H9 (cell line): ENCODE data around the gene KRTAP9-1. TPM values are rescaled to one million over a fixed set of nuclear protein-coding genes. Genes with fewer than 3 reads are reported as not detected.

Experiments
- DNase-seq: peaks from one replicate; pipeline ENCODE4 v3.0.0-alpha.2; 2017
- H2AFZ ChIP-seq: one replicate; pipeline ENCODE4 v1.6.1; 2013; ENCODE audit warnings: mild to moderate bottlenecking, low read length, control low read depth, moderate library complexity
- H2AK5ac ChIP-seq: 2 replicates; pipeline ENCODE4 v1.6.1; 2013; ENCODE audit warnings: low read length, control low read depth, mixed read lengths; ENCODE audit not compliant: insufficient read length
- H2BK120ac ChIP-seq: one replicate; pipeline ENCODE4 v1.6.1; 2013; ENCODE audit warnings: low read depth, mild to moderate bottlenecking, low read length, control low read depth, inconsistent platforms; ENCODE audit not compliant: poor library complexity, severe bottlenecking
- H2BK12ac ChIP-seq: 2 replicates; pipeline ENCODE4 v1.6.1; 2013; ENCODE audit warnings: low read length, control low read depth, mixed read lengths, low read depth; ENCODE audit not compliant: insufficient read length
- H2BK15ac ChIP-seq: 2 replicates; pipeline ENCODE4 v1.6.1; 2013; ENCODE audit warnings: low read depth, low read length, control low read depth
- H2BK20ac ChIP-seq: one replicate; pipeline ENCODE4 v1.6.1; 2013; ENCODE audit warnings: low read depth, mild to moderate bottlenecking, low read length, control low read depth, inconsistent platforms; ENCODE audit not compliant: poor library complexity, severe bottlenecking
- H2BK5ac ChIP-seq: 2 replicates; pipeline ENCODE4 v1.6.1; 2013; ENCODE audit warnings: low read length, control low read depth, mixed read lengths; ENCODE audit not compliant: insufficient read length
- H3K14ac ChIP-seq: 2 replicates; pipeline ENCODE4 v1.6.1; 2013; ENCODE audit warnings: low read length, control low read depth; ENCODE audit not compliant: insufficient read depth
- H3K18ac ChIP-seq: 2 replicates; pipeline ENCODE4 v1.6.1; 2013; ENCODE audit warnings: low read depth, mild to moderate bottlenecking, mixed read lengths, low read length, control low read depth; ENCODE audit not compliant: insufficient read length
- H3K23ac ChIP-seq: 2 replicates; pipeline ENCODE4 v1.6.1; 2013; ENCODE audit warnings: low read length, control low read depth, mixed read lengths, low read depth; ENCODE audit not compliant: insufficient read length
- H3K23me2 ChIP-seq: 2 replicates; pipeline ENCODE4 v1.6.1; 2013; ENCODE audit warnings: low read depth, mild to moderate bottlenecking, mixed read lengths, low read length, control low read depth; ENCODE audit not compliant: insufficient read length, poor library complexity, severe bottlenecking
- H3K27ac ChIP-seq: 2 replicates; pipeline ENCODE4 v1.5.1; 2013; ENCODE audit warnings: low read length, control low read depth, mixed read lengths, low read depth; ENCODE audit not compliant: insufficient read length
- H3K27me3 ChIP-seq: 2 replicates; pipeline ENCODE4 v1.6.1; 2013; ENCODE audit warnings: low read length, control low read depth, inconsistent platforms; ENCODE audit not compliant: insufficient read depth
- H3K4ac ChIP-seq: 2 replicates; pipeline ENCODE4 v1.6.1; 2013; ENCODE audit warnings: low read depth, mild to moderate bottlenecking, control low read depth, inconsistent platforms, low read length, moderate library complexity
- H3K4me1 ChIP-seq: 2 replicates; pipeline ENCODE4 v1.6.1; 2013; ENCODE audit warnings: low read length, control low read depth, inconsistent platforms; ENCODE audit not compliant: insufficient read depth
- H3K4me2 ChIP-seq: 2 replicates; pipeline ENCODE4 v1.6.1; 2013; ENCODE audit warnings: low read length, control low read depth, mixed read lengths; ENCODE audit not compliant: insufficient read length, insufficient read depth
- H3K56ac ChIP-seq: 2 replicates; pipeline ENCODE4 v1.6.1; 2013; ENCODE audit warnings: low read depth, mild to moderate bottlenecking, mixed read lengths, low read length, control low read depth; ENCODE audit not compliant: insufficient read length
- H3K79me1 ChIP-seq: 2 replicates; pipeline ENCODE4 v1.6.1; 2013; ENCODE audit warnings: low read depth, mild to moderate bottlenecking, moderate library complexity, low read length, control low read depth, inconsistent platforms; ENCODE audit not compliant: insufficient read depth, poor library complexity, severe bottlenecking
- H3K79me2 ChIP-seq: 2 replicates; pipeline ENCODE4 v1.6.1; 2013; ENCODE audit warnings: low read length, control low read depth, inconsistent platforms; ENCODE audit not compliant: insufficient read depth
- H3K9ac ChIP-seq: 2 replicates; pipeline ENCODE4 v1.6.1; 2013; ENCODE audit warnings: low read length, control low read depth, mixed read lengths; ENCODE audit not compliant: insufficient read length; ENCODE audit errors: extremely low read depth
- H3K9me3 ChIP-seq: one replicate; pipeline ENCODE4 v1.6.1; 2013; ENCODE audit warnings: low read depth, low read length, inconsistent platforms; ENCODE audit not compliant: control insufficient read depth
- H3T11ph ChIP-seq: one replicate; pipeline ENCODE4 v1.6.1; 2013; ENCODE audit warnings: mild to moderate bottlenecking, low read length, control low read depth, inconsistent platforms
- H4K20me1 ChIP-seq: one replicate; pipeline ENCODE4 v1.6.1; 2013; ENCODE audit not compliant: control insufficient read depth, insufficient read length, insufficient read depth
- H4K5ac ChIP-seq: 2 replicates; pipeline ENCODE4 v1.6.1; 2013; ENCODE audit warnings: low read depth, mild to moderate bottlenecking, mixed read lengths, low read length, control low read depth; ENCODE audit not compliant: insufficient read length
- H4K8ac ChIP-seq: replicated peaks from 2 replicates; pipeline ENCODE4 v1.6.1; 2013; ENCODE audit warnings: low read length, control low read depth, mixed read lengths, low read depth; ENCODE audit not compliant: insufficient read length
- H4K91ac ChIP-seq: 2 replicates; pipeline ENCODE4 v1.6.1; 2013; ENCODE audit warnings: low read depth, mild to moderate bottlenecking, moderate library complexity, mixed read lengths, low read length, control low read depth; ENCODE audit not compliant: insufficient read length
- H3K27ac Mint-ChIP-seq, 3 experiments: 2 replicates in 2 of 3; 3 replicates in 1 of 3; pipeline ENCODE4 v1.8.0; 2020 to 2021; ENCODE audit warnings: mixed read lengths in 3 of 3, mild to moderate bottlenecking in 1 of 3, moderate library complexity in 1 of 3
- H3K27me3 Mint-ChIP-seq: 2 replicates; pipeline ENCODE4 v1.8.0; 2021; ENCODE audit warnings: low read depth, mild to moderate bottlenecking, moderate library complexity, mixed read lengths
- H3K36me3 Mint-ChIP-seq, 3 experiments: 2 replicates in 2 of 3; 3 replicates in 1 of 3; pipeline ENCODE4 v1.8.0; 2020 to 2021; ENCODE audit warnings: low read depth in 3 of 3, mixed read lengths in 3 of 3; ENCODE audit not compliant: insufficient read depth in 1 of 3
- H3K4me1 Mint-ChIP-seq, 2 experiments: 2 replicates each; pipeline ENCODE4 v1.8.0; 2020; ENCODE audit warnings: mixed read lengths in 2 of 2
- H3K4me3 Mint-ChIP-seq, 2 experiments: 2 replicates in 1 of 2; 3 replicates in 1 of 2; pipeline ENCODE4 v1.8.0; 2020 to 2021; ENCODE audit warnings: mild to moderate bottlenecking in 2 of 2, mixed read lengths in 2 of 2, moderate library complexity in 1 of 2
- H3K9me3 Mint-ChIP-seq, 2 experiments: 2 replicates in 1 of 2; 3 replicates in 1 of 2; pipeline ENCODE4 v1.8.0; 2020; ENCODE audit warnings: mild to moderate bottlenecking in 2 of 2, mixed read lengths in 2 of 2, moderate library complexity in 1 of 2
- WGBS: extraction: QIAGEN DNeasy Blood & Tissue Kit; methylation state at CpG from one replicate; pipeline ENCODE4 v1.1.7; 2013; ENCODE audit warnings: missing lambda C conversion rate, low lambda C conversion rate, mixed read lengths; ENCODE audit not compliant: insufficient read length; ENCODE audit errors: extremely low coverage; 5-methylcytosine and 5-hydroxymethylcytosine counted together
- total RNA-seq: library from RNA; stranded (reverse); gene quantifications from 2 replicates; pipeline ENCODE4 v1.2.1, GENCODE V29; 2021
- TF ChIP-seq, protein P1 (sequence below): fragments of 200-600 bp; sonication (generic); conservative IDR thresholded peaks from 3 replicates; pipeline ENCODE4 v1.8.0; 2021; ENCODE audit warnings: antibody characterized with exemption, mild to moderate bottlenecking

The KRTAP9-1 gene
- total RNA-seq, 1 experiment from 2014 or later = not detected

DNA sequence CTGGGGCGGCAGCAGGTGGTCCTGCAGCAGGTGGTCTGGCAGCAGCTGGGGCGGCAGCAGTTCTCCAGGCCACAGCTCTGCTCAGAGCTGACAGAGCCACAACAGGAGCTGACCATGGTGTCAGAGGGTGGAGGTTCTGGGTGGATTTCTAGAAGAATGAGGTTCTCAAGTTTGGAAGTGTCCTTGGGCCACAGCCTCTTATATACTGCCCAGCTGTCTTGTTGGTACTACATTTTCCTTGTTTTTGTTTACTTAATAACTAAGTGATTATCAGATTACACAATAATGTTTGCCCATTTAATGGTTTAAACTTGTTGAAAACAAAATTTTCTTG lies 40.1 kb upstream of the KRTAP9-1 start, which contains the start of gene KRTAP4-5:
Gene KRTAP4-5 (minus strand): TSS at position 174 of the 334 bp plus-strand sequence. CDS start 58 bp downstream, at position 116.
- Histone ChIP-seq H2BK15ac (no peak within 1 kb of the TSS), H2BK5ac (no peak within 1 kb of the TSS), H4K5ac (no peak within 1 kb of the TSS), H3K9ac (no peak within 1 kb of the TSS), H4K20me1 (no peaks in the 10 kb centered on the region), H2BK20ac (no peak within 1 kb of the TSS), H3T11ph (no peak within 1 kb of the TSS), H3K14ac (no peak within 1 kb of the TSS; the same call in 1 of the 2 replicates), H3K4me2 (no peak within 1 kb of the TSS), H3K4ac (no peak within 1 kb of the TSS), H3K27me3 (no peaks in the 10 kb centered on the region), H3K9me3 (no peaks in the 10 kb centered on the region), H2BK12ac (no peak within 1 kb of the TSS), H3K27ac (no peak within 1 kb of the TSS), H4K91ac (no peak within 1 kb of the TSS), H3K79me2 (no peaks in the 10 kb centered on the region), H2AK5ac (no peak within 1 kb of the TSS), H3K4me1 (no peaks in the 10 kb centered on the region), H2AFZ (no peak within 1 kb of the TSS), H2BK120ac (no peak within 1 kb of the TSS), H3K23ac (no peak within 1 kb of the TSS), H4K8ac (no peak within 1 kb of the TSS), H3K18ac (no peak within 1 kb of the TSS), H3K23me2 (no peaks in the 10 kb centered on the region), H3K79me1 (no peaks in the 10 kb centered on the region), H3K56ac (no peak within 1 kb of the TSS)
- Mint-ChIP-seq H3K4me1 (peaks cover 2 to 13% of the 10 kb centered on the region in 2 experiments), H3K27ac (0 out of 7 replicates have a peak within 1 kb of the TSS, but pooled peaks of 1 of the 3 experiments have one; percentile 55), H3K27me3 (no peaks in the 10 kb centered on the region), H3K4me3 (no peak within 1 kb of the TSS), H3K9me3 (peaks cover 0 to 2% of the 10 kb centered on the region in 2 experiments; a peak in 1 of 5 replicates), H3K36me3 (peaks cover 0 to 4% (median 2%) of the 10 kb centered on the region in 3 experiments; a peak in 3 of 7 replicates)
- TF ChIP-seq, protein P1, sequence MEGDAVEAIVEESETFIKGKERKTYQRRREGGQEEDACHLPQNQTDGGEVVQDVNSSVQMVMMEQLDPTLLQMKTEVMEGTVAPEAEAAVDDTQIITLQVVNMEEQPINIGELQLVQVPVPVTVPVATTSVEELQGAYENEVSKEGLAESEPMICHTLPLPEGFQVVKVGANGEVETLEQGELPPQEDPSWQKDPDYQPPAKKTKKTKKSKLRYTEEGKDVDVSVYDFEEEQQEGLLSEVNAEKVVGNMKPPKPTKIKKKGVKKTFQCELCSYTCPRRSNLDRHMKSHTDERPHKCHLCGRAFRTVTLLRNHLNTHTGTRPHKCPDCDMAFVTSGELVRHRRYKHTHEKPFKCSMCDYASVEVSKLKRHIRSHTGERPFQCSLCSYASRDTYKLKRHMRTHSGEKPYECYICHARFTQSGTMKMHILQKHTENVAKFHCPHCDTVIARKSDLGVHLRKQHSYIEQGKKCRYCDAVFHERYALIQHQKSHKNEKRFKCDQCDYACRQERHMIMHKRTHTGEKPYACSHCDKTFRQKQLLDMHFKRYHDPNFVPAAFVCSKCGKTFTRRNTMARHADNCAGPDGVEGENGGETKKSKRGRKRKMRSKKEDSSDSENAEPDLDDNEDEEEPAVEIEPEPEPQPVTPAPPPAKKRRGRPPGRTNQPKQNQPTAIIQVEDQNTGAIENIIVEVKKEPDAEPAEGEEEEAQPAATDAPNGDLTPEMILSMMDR = no peak
- DNase-seq = no peak
- no CpG with 5 or more reads among the region's 2 CpGs for WGBS
